Measurements from ENCODE around the gene EDAR.

- no peak for TF ChIP-seq CTCF (IDR thresholded peaks at IDR 0.05)
- no peak for TF ChIP-seq POLR2A (IDR thresholded peaks at IDR 0.05)
Measured at GRCh38 chr2:108936866-108937265, 52.2 kb downstream of the EDAR start.
